OCI-LY3 (cell line): ENCODE measurements around the gene DCUN1D5.

Source experiments
- H2AFZ ChIP-seq: fragments of 200-600, 300-600 bp; shearing (Covaris generic); 2 replicates; pipeline ENCODE4 v1.6.0; 2014; ENCODE audit warnings: antibody characterized with exemption, low read depth, low read length
- H3K27ac ChIP-seq: fragments of 200-600, 300-600 bp; sonication (generic); 2 replicates; pipeline ENCODE4 v1.5.1; 2014; ENCODE audit warnings: mild to moderate bottlenecking, low read length, moderate library complexity, mixed read lengths
- H3K27me3 ChIP-seq: fragments of 200-600, 300-600 bp; sonication (generic); 2 replicates; pipeline ENCODE4 v1.6.1; 2014; ENCODE audit warnings: low read depth, low read length, mixed read lengths
- H3K36me3 ChIP-seq: fragments of 200-600, 300-600 bp; sonication (generic); replicated peaks from 2 replicates; pipeline ENCODE3; 2014; ENCODE audit warnings: low read depth, low read length, mixed read lengths
- H3K4me1 ChIP-seq: fragments of 300-600, 200-600 bp; sonication (generic); 2 replicates; pipeline ENCODE4 v1.6.1; 2014; ENCODE audit warnings: low read length, mixed read lengths
- H3K4me2 ChIP-seq: fragments of 200-600, 300-600 bp; sonication (generic); 2 replicates; pipeline ENCODE4 v1.6.1; 2014; ENCODE audit warnings: low read length, mixed read lengths
- H3K4me3 ChIP-seq: fragments of 300-600, 200-600 bp; sonication (generic); 2 replicates; pipeline ENCODE4 v1.5.1; 2014; ENCODE audit warnings: antibody characterized with exemption, mild to moderate bottlenecking, low read length, moderate library complexity
- H3K79me2 ChIP-seq: fragments of 300-600, 200-600 bp; shearing (Covaris generic); 2 replicates; pipeline ENCODE4 v1.6.1; 2014; ENCODE audit warnings: mild to moderate bottlenecking, low read length, mixed read lengths
- H3K9ac ChIP-seq: fragments of 300-600, 200-600 bp; shearing (Covaris generic); 2 replicates; pipeline ENCODE4 v1.6.0; 2014; ENCODE audit warnings: mild to moderate bottlenecking, low read length, moderate library complexity
- H3K9me3 ChIP-seq: fragments of 200-600, 300-600 bp; shearing (Covaris generic); 2 replicates; pipeline ENCODE4 v1.6.1; 2014; ENCODE audit warnings: low read length, mixed read lengths; ENCODE audit not compliant: insufficient read depth
- H4K20me1 ChIP-seq: fragments of 200-600, 300-600 bp; sonication (generic); 2 replicates; pipeline ENCODE4 v1.6.1; 2016; ENCODE audit warnings: low read length, mixed read lengths; ENCODE audit not compliant: insufficient read depth
- CTCF ChIP-seq: fragments of 200-600, 300-600 bp; sonication (generic); IDR thresholded peaks from 2 replicates; pipeline ENCODE4 v1.5.1; 2014; ENCODE audit warnings: antibody characterized with exemption, low read length, low read depth
- EZH2phosphoT487 ChIP-seq: fragments of 200-600 bp; shearing (Covaris generic); IDR thresholded peaks from 2 replicates; pipeline ENCODE4 v1.6.1; 2018; ENCODE audit warnings: antibody characterized with exemption, mixed run types, low read depth

The DCUN1D5 gene

GRCh38 chr11:103079833-103080232, 12.1 kb downstream of the DCUN1D5 start:
- Histone ChIP-seq H3K4me2 (no peak overlapping the region), H3K4me1 (no peaks in the 10 kb centered on the region), H3K9me3 (no peaks in the 10 kb centered on the region), H2AFZ (no peak overlapping the region), H3K27me3 (no peaks in the 10 kb centered on the region), H4K20me1 (no peaks in the 10 kb centered on the region), H3K4me3 (no peak overlapping the region), H3K9ac (no peak overlapping the region), H3K27ac (no peak overlapping the region), H3K79me2 (peaks cover 30% of the 10 kb centered on the region), H3K36me3 (peaks cover 31% of the 10 kb centered on the region)
- TF ChIP-seq EZH2phosphoT487 (no peak), CTCF (no peak)

- peaks cover 21% of the 10 kb centered on the region for H3K79me2 ChIP-seq
These were observed 13.2 kb downstream of the DCUN1D5 start for GRCh38 chr11:103078710-103079109.

DNA sequence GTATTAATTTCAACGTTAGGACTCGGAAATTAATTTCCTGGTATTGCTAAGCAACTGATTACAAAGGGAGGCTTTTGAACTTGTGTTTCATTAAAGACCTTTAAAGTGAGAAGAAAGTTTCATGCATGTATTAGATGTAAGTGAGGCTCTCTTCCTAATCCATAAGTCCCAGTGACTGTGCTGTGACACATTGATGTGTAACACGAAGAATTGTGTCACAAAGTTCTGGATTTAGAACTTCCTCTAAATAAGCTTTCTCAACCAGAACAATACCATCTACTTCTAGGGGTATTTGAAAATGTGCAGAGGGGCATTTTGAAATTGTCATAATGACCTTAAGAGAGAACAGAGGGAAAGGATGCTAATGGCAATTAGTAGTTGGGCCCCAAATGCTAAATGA, 14.4 kb downstream of the DCUN1D5 start:
- no peak overlapping the region for H2AFZ ChIP-seq
- no peaks in the 10 kb centered on the region for H3K27me3 ChIP-seq
- H3K4me3 ChIP-seq: no peak overlapping the region
- no peak overlapping the region for H3K4me2 ChIP-seq
- H3K79me2 ChIP-seq: peaks cover 16% of the 10 kb centered on the region
- no peak for TF ChIP-seq CTCF
- TF ChIP-seq EZH2phosphoT487: no peak
- H3K9ac ChIP-seq: no peak overlapping the region
- H3K9me3 ChIP-seq: no peaks in the 10 kb centered on the region
- H3K27ac ChIP-seq: no peak overlapping the region
- H3K4me1 ChIP-seq: no peaks in the 10 kb centered on the region
- H3K36me3 ChIP-seq: peaks cover 28% of the 10 kb centered on the region
- no peaks in the 10 kb centered on the region for H4K20me1 ChIP-seq

More at GRCh38 chr11:103078710-103079109, 13.2 kb downstream of the DCUN1D5 start:
- TF ChIP-seq CTCF: no peak
- no peak for TF ChIP-seq EZH2phosphoT487
- H2AFZ ChIP-seq: no peak overlapping the region
- no peaks in the 10 kb centered on the region for H4K20me1 ChIP-seq
- no peak overlapping the region for H3K9ac ChIP-seq
- H3K4me1 ChIP-seq: no peaks in the 10 kb centered on the region
- H3K36me3 ChIP-seq: peaks cover 33% of the 10 kb centered on the region
- H3K27me3 ChIP-seq: no peaks in the 10 kb centered on the region
- H3K27ac ChIP-seq: no peak overlapping the region
- no peaks in the 10 kb centered on the region for H3K9me3 ChIP-seq
- no peak overlapping the region for H3K4me2 ChIP-seq
- H3K4me3 ChIP-seq: no peak overlapping the region

GRCh38 chr11:103076361-103076760, 15.6 kb downstream of the DCUN1D5 start:
- Histone ChIP-seq H4K20me1 (no peaks in the 10 kb centered on the region), H3K4me1 (no peaks in the 10 kb centered on the region), H3K36me3 (peaks cover 23% of the 10 kb centered on the region), H3K4me2 (no peak overlapping the region), H2AFZ (no peak overlapping the region), H3K4me3 (no peak overlapping the region), H3K9ac (no peak overlapping the region), H3K27me3 (no peaks in the 10 kb centered on the region), H3K27ac (no peak overlapping the region), H3K79me2 (peaks cover 9% of the 10 kb centered on the region), H3K9me3 (no peaks in the 10 kb centered on the region)
- TF ChIP-seq EZH2phosphoT487 (no peak), CTCF (no peak)
